ENCODE data around the gene TLDC2.
A peak's percentile ranks its signal among the peaks of the same experiment; 100 is the strongest.
"Not testable (repeated sequence)": the region's sequence is repeated elsewhere in the genome, so short reads cannot be mapped to it uniquely, and the experiment has no call there.

TLDC2 gene

GRCh38 chr20:36875702-36876472 lies at the start of gene TLDC2:
Gene TLDC2, plus strand, starts transcription at chr20:36876138. Its CDS starts 37 bp downstream, at chr20:36876175.
- DNase-seq = no peak

DNA sequence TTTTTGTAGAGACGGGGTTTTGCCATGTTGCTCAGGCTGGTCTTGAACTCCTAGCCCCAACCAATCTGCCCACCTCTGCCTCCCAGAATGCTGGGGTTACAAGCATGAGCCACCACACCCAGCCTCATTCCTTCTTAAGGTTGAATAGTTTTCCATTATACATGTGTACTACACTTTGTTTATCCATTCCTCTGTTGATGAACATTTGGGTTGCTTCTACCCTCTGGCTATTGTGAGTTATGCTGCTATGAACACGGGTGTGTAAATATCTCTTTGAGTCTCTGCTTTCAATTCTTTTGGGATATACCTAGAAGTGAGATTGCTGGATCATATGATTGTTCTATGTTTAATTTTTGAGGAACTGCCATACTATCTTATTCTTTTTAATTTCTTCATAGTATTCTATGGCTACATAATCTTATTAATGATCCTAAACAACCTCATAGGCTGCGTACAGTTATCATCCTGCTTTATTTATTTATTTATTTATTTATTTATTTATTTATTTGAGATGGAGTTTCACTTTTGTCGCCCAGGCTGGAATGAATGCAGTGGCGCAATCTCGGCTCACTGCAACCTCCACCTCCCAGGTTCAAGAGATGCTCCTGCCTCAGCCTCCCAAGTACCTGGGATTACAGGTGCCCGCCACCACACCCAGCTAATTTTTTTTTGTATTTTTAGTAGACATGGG lies 49.2 kb upstream of the TLDC2 start:
- DNase-seq = no peak

DNA sequence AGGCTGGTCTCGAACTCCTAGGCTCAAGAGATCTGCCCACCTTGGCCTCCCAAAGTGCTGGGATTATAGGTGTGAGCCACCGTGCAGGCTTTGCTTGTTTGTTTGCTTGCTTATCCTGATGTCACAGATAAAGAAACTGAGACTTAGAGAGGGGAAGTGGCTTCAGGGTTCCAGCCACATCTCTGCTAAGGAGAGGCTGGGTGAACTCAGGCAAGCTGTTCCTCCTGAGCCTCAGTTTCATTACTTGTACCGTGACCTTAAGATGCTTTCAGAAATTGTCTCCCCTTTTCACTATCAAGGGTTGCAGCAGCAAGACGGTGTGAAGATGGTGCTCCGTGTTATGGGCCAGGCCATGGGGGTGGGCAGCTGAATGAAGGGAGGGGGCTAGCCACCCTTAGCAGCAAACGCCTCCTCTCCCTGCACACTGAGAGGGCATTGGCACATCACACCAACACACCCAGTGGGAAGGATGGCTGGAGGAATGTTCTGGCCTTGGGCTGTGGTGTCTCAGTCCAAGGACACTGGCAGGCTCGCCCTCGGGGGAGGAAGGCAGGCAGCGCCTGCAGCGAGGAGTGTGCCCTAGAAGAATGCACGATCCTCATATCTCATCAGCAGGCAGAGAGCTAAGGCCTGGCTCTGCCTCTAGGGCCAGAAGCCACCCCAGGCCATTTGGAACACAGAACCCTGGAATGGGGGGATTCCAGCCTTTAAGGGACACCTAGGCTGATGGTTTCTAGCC lies 48.2 kb upstream of the TLDC2 start:
- DNase-seq = peak; percentile 25

DNA sequence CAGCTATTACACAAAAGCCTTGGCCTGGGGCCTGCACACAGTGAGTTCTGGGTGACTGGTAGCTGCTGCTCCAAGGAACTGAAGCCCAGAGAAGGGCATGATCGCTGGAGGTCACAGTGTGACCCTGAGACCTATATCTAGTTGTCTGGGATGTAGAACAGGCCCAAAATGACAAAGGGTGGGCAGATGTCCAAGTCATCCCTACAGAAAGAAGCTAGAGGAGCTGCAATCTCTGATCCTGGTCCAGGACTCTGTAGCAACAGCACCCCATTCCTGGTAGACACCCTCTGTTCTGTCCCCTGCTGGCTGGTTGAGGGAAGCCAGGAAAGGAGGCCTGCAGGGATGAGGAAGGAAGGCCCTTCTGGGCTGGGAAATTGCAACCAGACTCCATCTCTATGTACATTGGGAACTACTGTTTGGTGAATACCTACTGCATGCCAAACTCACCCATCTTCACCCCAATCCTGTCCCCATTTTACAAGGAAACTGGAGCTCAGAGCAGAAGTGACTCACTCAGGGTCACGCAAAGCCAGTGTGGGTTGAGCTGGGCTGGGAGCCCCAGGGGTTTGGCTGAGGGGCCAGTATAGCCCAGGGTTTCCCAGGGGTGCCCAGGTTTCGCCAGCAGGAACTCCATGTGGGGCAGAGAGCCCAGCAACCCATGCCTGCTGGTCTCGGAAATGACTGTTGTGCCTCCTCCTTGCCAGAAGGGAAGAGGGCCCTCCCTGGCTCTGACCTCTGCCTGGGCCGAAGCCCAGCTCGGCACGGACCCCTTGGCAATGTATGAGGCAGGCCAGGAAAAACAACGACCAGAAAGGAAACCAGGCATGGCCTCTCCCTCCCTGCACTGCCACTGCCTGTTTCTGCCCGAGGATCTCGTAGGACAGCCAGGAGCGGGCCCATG lies 44.9 kb upstream of the TLDC2 start:
- DNase-seq = no peak

GRCh38 chr20:36832791-36833190 lies 43.1 kb upstream of the TLDC2 start:
- no peak for DNase-seq

GRCh38 chr20:36833275-36834020 lies 42.5 kb upstream of the TLDC2 start:
- DNase-seq = no peak

GRCh38 chr20:36835025-36835424 lies 40.9 kb upstream of the TLDC2 start:
- no peak for DNase-seq

DNA sequence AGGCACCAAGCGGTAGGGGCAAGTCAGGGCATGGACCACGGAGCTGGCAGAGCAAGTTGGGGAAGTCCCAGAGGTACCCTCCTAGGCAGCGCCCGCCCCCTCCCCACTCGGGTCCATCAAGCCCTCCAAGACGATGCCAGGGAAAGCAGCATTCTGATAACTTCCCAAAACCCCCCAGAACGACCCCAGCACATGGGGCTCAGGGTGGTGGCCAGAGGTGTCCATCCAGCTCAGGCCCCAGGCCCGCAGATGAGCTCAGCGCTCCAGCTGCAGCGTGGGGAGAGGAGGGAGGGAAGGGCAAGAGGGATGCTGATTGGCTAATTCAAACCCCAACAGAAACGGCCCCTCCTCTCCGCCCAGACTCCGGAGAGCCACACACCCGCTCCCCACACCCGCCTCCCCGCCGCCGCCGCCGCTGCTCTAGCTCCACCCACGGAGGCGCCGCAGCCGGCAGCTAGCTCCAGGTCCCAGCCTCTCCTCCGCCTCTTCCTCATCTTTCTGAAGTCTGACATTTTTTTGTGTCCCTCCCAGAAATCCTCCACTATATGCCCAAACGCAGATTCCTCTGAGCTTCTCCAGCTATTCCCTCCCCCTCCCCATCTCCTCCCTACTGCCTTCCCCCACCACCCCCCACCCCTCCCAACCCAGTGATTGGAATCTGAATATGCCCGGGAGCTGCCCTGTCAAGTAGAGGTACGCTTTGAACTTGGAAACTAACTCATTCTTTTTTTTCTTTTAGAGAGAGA lies 40.3 kb upstream of the TLDC2 start:
- peak; percentile 90 for DNase-seq

DNA sequence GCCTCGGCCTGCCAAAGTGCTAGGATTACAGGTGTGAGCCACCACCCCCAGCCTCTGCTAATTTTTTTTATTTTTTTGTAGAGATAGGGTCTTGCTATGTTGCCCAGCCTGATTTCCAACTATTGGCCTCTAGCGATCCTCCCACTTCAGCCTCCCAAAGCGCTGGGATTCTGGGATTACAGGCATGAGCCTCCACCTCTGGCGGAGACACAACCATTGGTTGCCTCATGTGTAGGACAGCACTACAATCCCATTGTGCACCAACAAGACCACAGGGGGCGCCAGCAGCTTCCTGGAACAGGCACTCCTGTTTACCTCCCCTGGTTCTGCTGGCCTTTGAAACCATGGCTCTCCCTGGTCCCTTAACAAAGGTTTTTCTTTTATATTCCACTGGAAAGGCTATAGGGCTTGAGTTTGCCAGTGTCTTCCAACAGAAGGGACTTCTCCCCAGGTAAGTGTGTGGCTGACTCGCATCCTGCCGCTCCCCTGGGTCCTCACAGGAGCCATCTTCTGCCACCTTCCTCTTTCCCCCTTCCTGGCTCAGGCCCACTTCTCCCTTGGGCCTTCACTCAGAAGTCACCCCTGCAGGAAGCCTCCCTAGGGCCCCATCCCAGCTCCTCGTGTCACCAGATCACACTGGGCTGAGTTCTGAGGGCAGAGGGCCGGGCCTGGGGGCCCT lies 39.2 kb upstream of the TLDC2 start:
- DNase-seq = peak; percentile 81

GRCh38 chr20:36838376-36838775 lies 37.6 kb upstream of the TLDC2 start:
- DNase-seq = not testable (repeated sequence)

- no peak for DNase-seq
These were observed 36.8 kb upstream of the TLDC2 start for GRCh38 chr20:36839150-36839549.

GRCh38 chr20:36841030-36841429 lies 34.9 kb upstream of the TLDC2 start:
- not testable (repeated sequence) for DNase-seq

DNA sequence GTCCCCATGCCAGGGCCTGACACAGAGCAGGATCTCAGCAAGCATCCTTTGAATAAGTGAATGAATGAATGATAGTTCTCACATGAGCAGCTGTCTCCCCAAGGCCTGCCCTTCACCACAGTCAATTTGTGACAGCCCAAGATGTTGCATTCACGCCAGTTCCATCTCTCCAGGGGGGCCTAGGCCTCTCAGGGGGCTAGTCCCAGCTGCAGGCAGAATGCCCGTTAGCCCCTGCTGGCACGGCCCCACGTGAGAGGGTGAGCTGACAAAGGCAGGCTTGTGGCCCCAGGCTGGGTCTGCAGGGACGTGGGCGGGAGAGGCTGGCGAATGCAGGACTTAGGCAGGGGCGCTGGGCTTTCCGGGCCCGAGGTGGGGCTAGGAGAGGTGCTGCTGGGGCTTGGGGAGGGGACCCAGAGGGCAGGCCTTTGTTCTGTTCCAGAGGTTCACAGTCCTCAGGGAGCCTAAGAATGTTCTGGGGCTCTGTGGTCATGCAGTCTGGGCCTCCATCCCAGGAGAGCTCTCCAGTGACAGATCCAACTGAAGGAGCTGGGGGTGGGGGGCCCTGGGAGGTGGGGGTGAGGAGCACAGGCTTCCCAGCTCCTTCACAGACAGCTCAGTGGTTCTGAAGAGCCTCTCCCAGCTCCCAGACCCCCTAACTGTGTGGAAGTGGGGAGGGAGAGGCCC lies 30.5 kb upstream of the TLDC2 start:
- DNase-seq = no peak

DNA sequence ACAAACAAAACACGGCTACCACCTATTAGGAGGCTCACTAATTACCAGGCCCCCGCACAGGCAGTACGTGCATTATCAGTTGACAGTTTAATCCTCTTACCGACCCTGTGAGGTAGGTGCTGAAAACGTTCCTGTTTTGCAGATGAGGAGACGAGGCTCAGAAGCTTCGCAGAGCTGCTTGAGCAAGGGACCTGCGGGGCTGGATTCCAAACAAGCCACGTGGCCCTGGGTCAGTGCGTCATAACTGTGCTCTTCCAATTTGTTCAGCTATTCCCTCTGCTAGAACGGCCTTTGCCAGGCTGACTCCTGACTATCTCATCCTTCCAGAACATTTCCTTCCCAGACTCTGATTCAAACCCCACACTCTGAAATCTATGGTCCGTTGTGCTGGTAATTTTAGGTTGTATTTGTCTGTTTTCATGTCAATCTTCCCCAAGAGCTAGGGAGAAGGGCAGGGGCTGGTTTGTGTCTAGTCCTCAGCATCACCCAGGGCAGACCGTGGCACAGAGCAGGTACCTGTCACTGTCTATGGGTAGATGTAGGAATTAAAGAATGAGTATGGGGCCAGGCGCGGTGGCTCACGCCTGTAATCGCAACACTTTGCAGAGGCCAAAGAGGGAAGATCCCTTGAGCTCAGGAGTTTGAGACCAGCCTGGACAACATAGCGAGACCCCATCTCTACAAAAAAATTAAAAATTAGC lies 28.8 kb upstream of the TLDC2 start:
- no peak for DNase-seq

DNA sequence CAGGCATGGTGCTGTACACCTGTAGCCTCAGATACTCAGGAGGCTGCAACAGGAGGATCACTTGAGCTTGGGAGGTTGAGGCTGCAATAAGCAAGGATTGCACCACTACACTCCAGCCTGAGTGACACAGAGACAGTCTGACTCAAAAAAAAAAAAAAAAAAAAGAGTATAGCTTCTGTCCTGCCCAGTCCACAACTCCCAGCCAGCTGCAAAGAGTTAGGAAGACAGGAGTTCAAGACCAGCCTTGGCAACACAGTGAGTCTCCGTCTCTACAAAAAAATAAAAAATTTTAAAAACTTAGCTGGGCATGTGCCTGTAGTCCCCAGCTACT lies 28.3 kb upstream of the TLDC2 start:
- peak; percentile 49 for DNase-seq

GRCh38 chr20:36848078-36848660 lies 27.8 kb upstream of the TLDC2 start:
- no peak for DNase-seq

DNA sequence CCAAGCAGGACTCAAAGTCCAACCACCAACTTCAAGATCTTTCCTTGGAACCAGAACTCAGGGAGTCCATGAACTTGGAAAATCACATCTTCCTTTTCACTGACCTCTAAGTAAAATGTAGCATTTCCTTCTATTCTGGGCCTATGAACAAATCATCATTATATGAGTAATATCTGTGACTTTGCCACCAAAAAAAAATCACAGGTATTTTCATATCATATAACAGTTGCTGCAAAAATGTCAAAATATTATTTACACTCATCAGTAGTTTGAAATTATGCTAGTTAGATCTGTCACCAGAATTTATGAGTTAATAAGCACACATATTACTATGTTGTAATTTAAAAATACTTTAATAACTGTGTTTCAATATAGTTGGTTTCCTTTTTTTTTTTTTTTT lies 27.3 kb upstream of the TLDC2 start:
- no peak for DNase-seq

DNA sequence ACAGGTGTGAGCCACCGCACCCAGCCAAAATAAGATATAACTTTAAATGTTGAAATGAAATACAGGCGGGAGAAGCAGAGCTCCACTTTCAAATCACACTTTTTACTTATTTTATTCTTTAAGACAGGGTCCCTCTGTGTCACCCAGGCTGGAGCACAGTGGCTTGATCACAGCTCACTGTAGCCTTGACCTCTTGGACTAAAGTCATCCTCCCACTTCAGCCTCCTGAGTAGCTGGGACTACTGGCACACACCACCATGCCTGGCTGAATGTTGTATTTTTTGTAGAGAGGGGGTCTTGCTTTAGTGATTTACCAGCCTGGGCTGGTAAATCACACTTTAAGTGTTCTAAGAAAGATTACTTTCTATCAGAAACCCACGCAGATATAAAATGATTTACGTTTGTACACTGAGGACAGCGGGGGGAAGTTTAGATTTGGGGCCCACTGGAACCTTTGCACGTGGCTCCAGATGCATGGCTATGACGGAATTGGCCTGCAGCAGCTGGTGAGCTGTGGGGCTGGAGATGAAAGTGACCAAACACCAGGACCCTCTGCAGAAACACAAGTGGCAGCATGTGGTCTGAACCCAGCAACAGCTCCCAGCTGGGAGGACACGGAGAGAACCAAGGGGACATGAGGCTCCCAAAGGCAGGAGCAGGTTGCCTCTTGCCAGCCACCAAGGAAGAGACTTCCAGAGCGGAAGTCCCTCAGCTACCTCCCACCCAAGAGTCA lies 26.4 kb upstream of the TLDC2 start:
- DNase-seq = no peak
